K562 (cell line): ENCODE results near the gene HDAC3. TPM values are rescaled to one million over a fixed set of nuclear protein-coding genes. Genes with fewer than 3 reads are reported as not detected.

Experiments used
- CREM ChIP-seq: IDR thresholded peaks from 2 replicates; pipeline ENCODE4 v1.6.1; 2014; ENCODE audit warnings: antibody characterized with exemption, low read depth
- DPF2 ChIP-seq: fragments of 450-650 bp; IDR thresholded peaks from 2 replicates; pipeline ENCODE4 v1.6.1; 2016
- EP300 ChIP-seq: IDR thresholded peaks from 2 replicates; pipeline ENCODE4 v1.6.1; 2012; ENCODE audit warnings: low read length, improper control_type of control experiment
- FOSL1 ChIP-seq: fragments of 200-800 bp; sonication (Bioruptor generic); conservative IDR thresholded peaks from 2 replicates; pipeline ENCODE4 v1.6.1; 2016; ENCODE audit warnings: missing genetic modification characterization, missing compliant biosample characterization
- FOXJ2 ChIP-seq: fragments of 200-800 bp; sonication (Bioruptor generic); IDR thresholded peaks from 2 replicates; pipeline ENCODE4 v1.6.1; 2016; ENCODE audit warnings: missing genetic modification characterization, missing compliant biosample characterization
- HDAC1 ChIP-seq, 2 experiments: fragments of 450-650 bp; IDR thresholded peaks; 2 replicates each; pipeline ENCODE4 v1.6.1; 2016 to 2017; ENCODE audit warnings: inconsistent platforms in 1 of 2, mild to moderate bottlenecking in 1 of 2, moderate library complexity in 1 of 2
- HMGXB4 ChIP-seq: sonication (generic); formaldehyde crosslinking; IDR thresholded peaks from 2 replicates; pipeline ENCODE4 v1.8.1; 2023; ENCODE audit warnings: mild to moderate bottlenecking, missing genetic modification reagents
- JUND ChIP-seq, 2 experiments: IDR thresholded peaks; 2 replicates in 1 of 2; 3 replicates in 1 of 2; pipeline ENCODE4 v1.6.1; 2011; ENCODE audit warnings: borderline replicate concordance in 2 of 2, low read depth in 2 of 2, low read length in 2 of 2, improper control_type of control experiment in 1 of 2, missing biosample characterization in 1 of 2, missing genetic modification characterization in 1 of 2, missing genetic modification reagents in 1 of 2
- KAT2B ChIP-seq: IDR thresholded peaks from one replicate; pipeline ENCODE4 v1.6.1; 2012; ENCODE audit warnings: low read depth, mild to moderate bottlenecking, control low read depth, inconsistent platforms, low read length, moderate library complexity
- MEF2A ChIP-seq: IDR thresholded peaks from 2 replicates; pipeline ENCODE4 v1.6.1; 2011; ENCODE audit warnings: low read depth, mild to moderate bottlenecking, low read length, moderate library complexity; ENCODE audit not compliant: control insufficient read depth
- MNT ChIP-seq, 2 experiments: fragments of 450-650 bp; conservative IDR thresholded peaks; 2 replicates each; pipeline ENCODE4 v1.6.1; 2017; ENCODE audit warnings: mild to moderate bottlenecking in 2 of 2, moderate library complexity in 2 of 2
- MXI1 ChIP-seq: IDR thresholded peaks from 2 replicates; pipeline ENCODE4 v1.6.1; 2011; ENCODE audit warnings: low read depth, mild to moderate bottlenecking, improper control_type of control experiment, low read length
- MYC ChIP-seq, 2 experiments: fragments of 250-450 bp in 1 of 2; sonication (Bioruptor Pico) in 1 of 2; IDR thresholded peaks; 2 replicates each; pipeline versions ENCODE4 v1.5.1 to v1.6.1; 2012 to 2021; ENCODE audit warnings: low read depth in 2 of 2, borderline replicate concordance in 1 of 2, improper control_type of control experiment in 1 of 2, low read length in 1 of 2, mild to moderate bottlenecking in 1 of 2, moderate library complexity in 1 of 2
- TRIM24 ChIP-seq, 2 experiments: fragments of 450-650 bp; IDR thresholded peaks; 2 replicates each; pipeline ENCODE4 v1.6.1; 2016
- ZNF232 ChIP-seq: sonication (generic); formaldehyde crosslinking; IDR thresholded peaks from 2 replicates; pipeline ENCODE4 v1.8.0; 2022; ENCODE audit warnings: mild to moderate bottlenecking, missing genetic modification reagents
- ZNF280A ChIP-seq: fragments of 450-650 bp; IDR thresholded peaks from 2 replicates; pipeline ENCODE4 v1.6.1; 2018; ENCODE audit warnings: mild to moderate bottlenecking, low read depth; ENCODE audit not compliant: partially characterized antibody
- polyA plus RNA-seq, 8 experiments: library from polyadenylated mRNA; depleted of rRNA in 4 of 8; stranded (reverse) in 5 of 8; unstranded in 3 of 8; fragments of >200 nt; fragmentation: Nextera tagmentation in 2 of 8; fragmentation: Illumina TruSeq in 1 of 8; extraction: Ambion mirVana in 2 of 8; extraction: Trizol in 1 of 8; gene quantifications; 2 replicates each; pipeline versions ENCODE4 v1.2.1 to v1.2.3, GENCODE V29; 2011 to 2014; ENCODE audit warnings: inconsistent platforms in 1 of 8, missing spikeins in 1 of 8
- total RNA-seq, 7 experiments: library from RNA; depleted of rRNA in 6 of 7; stranded (reverse); fragments of >200 nt in 6 of 7; fragmentation: Illumina TruSeq in 2 of 7; extraction: Trizol in 2 of 7; gene quantifications; 2 replicates each; pipeline versions ENCODE4 v1.2.1 to v1.2.3, GENCODE V29; 2011 to 2021; ENCODE audit warnings: low replicate concordance in 1 of 7
- TF ChIP-seq, protein P1 (sequence below): fragments of 450-650 bp; IDR thresholded peaks from 2 replicates; pipeline ENCODE4 v1.6.1; 2017; ENCODE audit warnings: antibody characterized with exemption, mild to moderate bottlenecking

Gene HDAC3
- total and polyA plus RNA-seq, 9 of the 15 experiments (the other 6 are each of a cell fraction or from before 2014, with no cell fraction given) = 89.7 to 191 (median 119) TPM

DNA sequence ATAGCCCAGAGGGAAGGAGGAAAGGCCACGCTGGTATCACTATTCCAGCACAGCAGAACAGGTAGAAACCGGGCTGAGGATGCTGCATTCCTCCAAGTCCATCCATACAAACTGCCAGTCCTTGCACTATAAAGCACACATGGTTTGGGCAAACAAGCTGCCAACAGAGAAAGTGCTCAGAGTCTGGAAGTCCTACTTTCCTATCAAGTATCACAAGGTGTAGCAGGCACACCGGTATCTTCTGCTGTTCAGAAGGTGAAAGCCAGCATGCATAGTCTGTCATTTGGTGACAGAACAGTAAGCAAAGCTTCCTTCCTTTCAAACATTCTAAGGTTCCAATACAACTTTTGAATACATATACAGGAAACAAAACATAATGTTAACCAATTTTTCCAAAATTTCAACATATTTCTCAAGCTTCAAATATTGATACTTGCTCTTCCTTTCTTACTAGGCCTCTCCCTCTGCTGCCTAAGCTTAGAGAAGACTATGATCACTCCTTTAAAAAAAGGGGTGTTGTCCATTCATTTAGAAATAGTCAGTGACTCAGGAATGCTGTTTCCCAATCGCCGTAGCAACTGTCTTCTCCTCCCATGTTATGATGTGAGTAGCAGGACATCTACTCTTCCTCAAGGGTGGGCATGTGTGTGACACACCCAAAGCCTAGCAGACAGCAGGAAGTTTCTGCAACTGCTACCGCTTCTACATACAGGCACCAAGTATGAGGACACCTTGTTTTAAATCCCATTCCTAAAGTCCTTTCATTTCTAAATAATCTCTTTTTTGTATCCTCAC, 32.5 kb downstream of the HDAC3 start (continued):
- TF ChIP-seq ZNF280A = no peak
- TF ChIP-seq MEF2A = peak; percentile 61; the same call in 1 of the 2 replicates
- peak; percentile 59; the same call in 1 of the 2 replicates for TF ChIP-seq MXI1
- no peak for TF ChIP-seq ZNF232
- TF ChIP-seq FOSL1 (tag) = peak; percentile 74
- peak in 1 of 2 experiments; percentile 72; a peak in 2 of 4 replicates for TF ChIP-seq HDAC1 (IDR thresholded peaks at IDR 0.05)
- TF ChIP-seq KAT2B = no peak
- peak; percentile 74; the same call in 1 of the 2 replicates for TF ChIP-seq FOXJ2 (tag)
- TF ChIP-seq MYC (IDR thresholded peaks at IDR 0.05; ENCODE audit: low read depth, low read length) = no peak
- no peak for TF ChIP-seq MYC (CRISPR knock-in tag; IDR thresholded peaks at IDR 0.05; ENCODE audit: borderline replicate concordance, low read depth)
- TF ChIP-seq JUND (IDR thresholded peaks at IDR 0.05; ENCODE audit: borderline replicate concordance, low read depth, low read length) = peak; percentile 63; the same call in 1 of the 2 replicates
- peak; percentile 53; the same call in 1 of the 3 replicates for TF ChIP-seq JUND (tag; IDR thresholded peaks at IDR 0.05; ENCODE audit: borderline replicate concordance, low read depth, low read length)
- TF ChIP-seq HMGXB4 (CRISPR knock-in tag) = no peak
- peak; percentile 56 to 73 for TF ChIP-seq MNT (conservative IDR thresholded peaks at IDR 0.05)
- TF ChIP-seq DPF2 = peak; percentile 62
- peak; percentile 54 for TF ChIP-seq CREM
- TF ChIP-seq, protein P1, sequence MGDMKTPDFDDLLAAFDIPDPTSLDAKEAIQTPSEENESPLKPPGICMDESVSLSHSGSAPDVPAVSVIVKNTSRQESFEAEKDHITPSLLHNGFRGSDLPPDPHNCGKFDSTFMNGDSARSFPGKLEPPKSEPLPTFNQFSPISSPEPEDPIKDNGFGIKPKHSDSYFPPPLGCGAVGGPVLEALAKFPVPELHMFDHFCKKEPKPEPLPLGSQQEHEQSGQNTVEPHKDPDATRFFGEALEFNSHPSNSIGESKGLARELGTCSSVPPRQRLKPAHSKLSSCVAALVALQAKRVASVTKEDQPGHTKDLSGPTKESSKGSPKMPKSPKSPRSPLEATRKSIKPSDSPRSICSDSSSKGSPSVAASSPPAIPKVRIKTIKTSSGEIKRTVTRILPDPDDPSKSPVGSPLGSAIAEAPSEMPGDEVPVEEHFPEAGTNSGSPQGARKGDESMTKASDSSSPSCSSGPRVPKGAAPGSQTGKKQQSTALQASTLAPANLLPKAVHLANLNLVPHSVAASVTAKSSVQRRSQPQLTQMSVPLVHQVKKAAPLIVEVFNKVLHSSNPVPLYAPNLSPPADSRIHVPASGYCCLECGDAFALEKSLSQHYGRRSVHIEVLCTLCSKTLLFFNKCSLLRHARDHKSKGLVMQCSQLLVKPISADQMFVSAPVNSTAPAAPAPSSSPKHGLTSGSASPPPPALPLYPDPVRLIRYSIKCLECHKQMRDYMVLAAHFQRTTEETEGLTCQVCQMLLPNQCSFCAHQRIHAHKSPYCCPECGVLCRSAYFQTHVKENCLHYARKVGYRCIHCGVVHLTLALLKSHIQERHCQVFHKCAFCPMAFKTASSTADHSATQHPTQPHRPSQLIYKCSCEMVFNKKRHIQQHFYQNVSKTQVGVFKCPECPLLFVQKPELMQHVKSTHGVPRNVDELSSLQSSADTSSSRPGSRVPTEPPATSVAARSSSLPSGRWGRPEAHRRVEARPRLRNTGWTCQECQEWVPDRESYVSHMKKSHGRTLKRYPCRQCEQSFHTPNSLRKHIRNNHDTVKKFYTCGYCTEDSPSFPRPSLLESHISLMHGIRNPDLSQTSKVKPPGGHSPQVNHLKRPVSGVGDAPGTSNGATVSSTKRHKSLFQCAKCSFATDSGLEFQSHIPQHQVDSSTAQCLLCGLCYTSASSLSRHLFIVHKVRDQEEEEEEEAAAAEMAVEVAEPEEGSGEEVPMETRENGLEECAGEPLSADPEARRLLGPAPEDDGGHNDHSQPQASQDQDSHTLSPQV = peak; percentile 35; the same call in 1 of the 2 replicates
- 0 out of 2 replicates have a peak, but pooled peaks have one; percentile 45 for TF ChIP-seq EP300
- peak in 1 of 2 experiments; percentile 61; a peak in 1 of 4 replicates for TF ChIP-seq TRIM24 (IDR thresholded peaks at IDR 0.05)
